Measurements from ENCODE around the gene RNGTT.

DNA sequence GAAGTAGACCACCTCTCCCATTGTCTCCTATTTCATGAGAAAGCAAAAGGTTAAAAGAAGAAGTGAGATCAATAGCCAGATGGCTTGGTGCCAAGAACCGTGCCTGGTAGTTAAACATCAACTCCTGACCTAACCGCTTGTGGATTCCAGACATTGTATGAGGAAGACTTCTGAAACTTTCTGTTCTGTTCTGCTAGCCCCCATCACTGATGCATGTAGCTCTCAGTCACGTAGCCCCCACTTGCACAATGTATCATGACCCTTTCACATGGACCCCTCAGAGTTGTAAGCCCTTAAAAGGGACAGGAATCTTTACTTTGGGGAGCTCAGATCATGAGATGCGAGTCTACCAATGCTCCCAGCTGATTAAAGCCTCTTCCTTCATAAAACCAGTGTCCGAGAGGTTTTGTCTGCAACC lies 301.2 kb downstream of the RNGTT start:
- TF ChIP-seq, protein P1, sequence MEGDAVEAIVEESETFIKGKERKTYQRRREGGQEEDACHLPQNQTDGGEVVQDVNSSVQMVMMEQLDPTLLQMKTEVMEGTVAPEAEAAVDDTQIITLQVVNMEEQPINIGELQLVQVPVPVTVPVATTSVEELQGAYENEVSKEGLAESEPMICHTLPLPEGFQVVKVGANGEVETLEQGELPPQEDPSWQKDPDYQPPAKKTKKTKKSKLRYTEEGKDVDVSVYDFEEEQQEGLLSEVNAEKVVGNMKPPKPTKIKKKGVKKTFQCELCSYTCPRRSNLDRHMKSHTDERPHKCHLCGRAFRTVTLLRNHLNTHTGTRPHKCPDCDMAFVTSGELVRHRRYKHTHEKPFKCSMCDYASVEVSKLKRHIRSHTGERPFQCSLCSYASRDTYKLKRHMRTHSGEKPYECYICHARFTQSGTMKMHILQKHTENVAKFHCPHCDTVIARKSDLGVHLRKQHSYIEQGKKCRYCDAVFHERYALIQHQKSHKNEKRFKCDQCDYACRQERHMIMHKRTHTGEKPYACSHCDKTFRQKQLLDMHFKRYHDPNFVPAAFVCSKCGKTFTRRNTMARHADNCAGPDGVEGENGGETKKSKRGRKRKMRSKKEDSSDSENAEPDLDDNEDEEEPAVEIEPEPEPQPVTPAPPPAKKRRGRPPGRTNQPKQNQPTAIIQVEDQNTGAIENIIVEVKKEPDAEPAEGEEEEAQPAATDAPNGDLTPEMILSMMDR (IDR thresholded peaks at IDR 0.05), result no peak
- no peak for TF ChIP-seq POLR2A (IDR thresholded peaks at IDR 0.05)
- TF ChIP-seq EP300 (IDR thresholded peaks at IDR 0.05), result no peak
